HepG2 (cell line): ENCODE data around the gene HOXA5. TPM values are rescaled to one million over a fixed set of nuclear protein-coding genes. Genes with fewer than 3 reads are reported as not detected.

ENCODE experiments used
- ARNTL ChIP-seq: sonication (generic); formaldehyde crosslinking; IDR thresholded peaks from 2 replicates; pipeline ENCODE4 v1.4.0; 2020; ENCODE audit warnings: mild to moderate bottlenecking, missing genetic modification reagents
- CAMTA2 ChIP-seq: sonication (generic); formaldehyde crosslinking; IDR thresholded peaks from 2 replicates; pipeline ENCODE4 v1.4.0; 2020; ENCODE audit warnings: mild to moderate bottlenecking, missing genetic modification reagents, borderline replicate concordance
- CEBPB ChIP-seq: IDR thresholded peaks from 2 replicates; pipeline ENCODE4 v1.6.1; 2011; ENCODE audit warnings: low read depth, low read length, improper control_type of control experiment, borderline replicate concordance
- FOXC1 ChIP-seq: sonication (generic); formaldehyde crosslinking; IDR thresholded peaks from 2 replicates; pipeline ENCODE4 v1.8.0; 2022; ENCODE audit warnings: mild to moderate bottlenecking, missing genetic modification reagents, borderline replicate concordance
- MXI1 ChIP-seq: IDR thresholded peaks from 3 replicates; pipeline ENCODE4 v1.6.1; 2012; ENCODE audit warnings: low read depth, low read length, inconsistent platforms, borderline replicate concordance
- NFE2L2 ChIP-seq: fragments of 150-350 bp; IDR thresholded peaks from 2 replicates; pipeline ENCODE4 v1.6.1; 2014; ENCODE audit warnings: low read length
- NR2F6 ChIP-seq, 2 experiments: IDR thresholded peaks; 2 replicates each; pipeline ENCODE4 v1.6.1; 2016; ENCODE audit warnings: antibody characterized with exemption in 1 of 2, mild to moderate bottlenecking in 1 of 2
- RAD21 ChIP-seq: fragments of 450-650 bp; formaldehyde crosslinking; IDR thresholded peaks from 2 replicates; pipeline ENCODE4 v1.5.0; 2020; ENCODE audit warnings: mild to moderate bottlenecking
- RORA ChIP-seq: sonication (generic); formaldehyde crosslinking; IDR thresholded peaks from 2 replicates; pipeline ENCODE4 v1.5.0; 2020; ENCODE audit warnings: mild to moderate bottlenecking, missing genetic modification reagents, moderate library complexity
- SOX6 ChIP-seq, 2 experiments: fragments of 450-650 bp in 1 of 2; sonication (generic) in 1 of 2; formaldehyde crosslinking in 1 of 2; IDR thresholded peaks; 2 replicates each; pipeline versions ENCODE4 v1.4.0 to v1.6.1; 2017 to 2020; ENCODE audit warnings: antibody characterized with exemption in 1 of 2, mild to moderate bottlenecking in 1 of 2, missing genetic modification reagents in 1 of 2
- ZBTB7A ChIP-seq: sonication (generic); formaldehyde crosslinking; IDR thresholded peaks from 2 replicates; pipeline ENCODE4 v1.8.0; 2022; ENCODE audit warnings: mild to moderate bottlenecking, missing genetic modification reagents
- ZNF274 ChIP-seq: sonication (generic); formaldehyde crosslinking; IDR thresholded peaks from 2 replicates; pipeline ENCODE4 v1.5.1; 2020; ENCODE audit warnings: mild to moderate bottlenecking, missing genetic modification reagents
- ZNF282 ChIP-seq: fragments of 450-650 bp; IDR thresholded peaks from 2 replicates; pipeline ENCODE4 v1.6.1; 2018; ENCODE audit not compliant: partially characterized antibody
- ZNF446 ChIP-seq: sonication (generic); formaldehyde crosslinking; IDR thresholded peaks from 2 replicates; pipeline ENCODE4 v1.5.0; 2020; ENCODE audit warnings: mild to moderate bottlenecking, missing genetic modification reagents
- ZNF556 ChIP-seq: sonication (generic); formaldehyde crosslinking; IDR thresholded peaks from 2 replicates; pipeline ENCODE4 v1.4.0; 2020; ENCODE audit warnings: mild to moderate bottlenecking, missing genetic modification reagents, borderline replicate concordance
- ZNF746 ChIP-seq: sonication (generic); formaldehyde crosslinking; IDR thresholded peaks from 2 replicates; pipeline ENCODE4 v1.8.0; 2022; ENCODE audit warnings: mild to moderate bottlenecking, missing genetic modification reagents
- ZSCAN25 ChIP-seq: sonication (generic); formaldehyde crosslinking; IDR thresholded peaks from 2 replicates; pipeline ENCODE4 v1.8.0; 2022; ENCODE audit warnings: mild to moderate bottlenecking, missing genetic modification reagents
- polyA plus RNA-seq, 8 experiments: library from polyadenylated mRNA; depleted of rRNA in 3 of 8; stranded (reverse) in 7 of 8; unstranded in 1 of 8; fragments of >200 nt; fragmentation: Illumina TruSeq in 4 of 8; extraction: Trizol in 4 of 8; gene quantifications; 2 replicates each; pipeline versions ENCODE4 v1.2.1 to v1.2.3, GENCODE V29; 2011 to 2016; ENCODE audit warnings: low read depth in 4 of 8, missing spikeins in 1 of 8, mixed read lengths in 1 of 8; ENCODE audit not compliant: insufficient read depth in 1 of 8
- total RNA-seq, 5 experiments: library from RNA; depleted of rRNA; stranded (reverse); fragments of >200 nt; fragmentation: Illumina TruSeq; extraction: Trizol; gene quantifications; 2 replicates each; pipeline ENCODE4 v1.2.3, GENCODE V29; 2016; ENCODE audit warnings: low read depth in 1 of 5
- TF ChIP-seq, protein P1 (sequence below): sonication (generic); formaldehyde crosslinking; IDR thresholded peaks from 2 replicates; pipeline ENCODE4 v1.5.0; 2020; ENCODE audit warnings: mild to moderate bottlenecking, missing genetic modification reagents, borderline replicate concordance
- TF ChIP-seq, protein P2 (sequence below): sonication (generic); formaldehyde crosslinking; IDR thresholded peaks from 2 replicates; pipeline ENCODE4 v1.4.0; 2020; ENCODE audit warnings: mild to moderate bottlenecking, missing genetic modification reagents
- TF ChIP-seq, protein P3 (sequence below): IDR thresholded peaks from 2 replicates; pipeline ENCODE4 v1.6.1; 2016; ENCODE audit warnings: missing genetic modification reagents, missing compliant biosample characterization
- TF ChIP-seq, protein P4 (sequence below): IDR thresholded peaks from 2 replicates; pipeline ENCODE4 v1.6.1; 2016; ENCODE audit warnings: low read depth, borderline replicate concordance
- TF ChIP-seq, protein P5 (sequence below): sonication (generic); formaldehyde crosslinking; IDR thresholded peaks from 2 replicates; pipeline ENCODE4 v1.4.0; 2020; ENCODE audit warnings: mild to moderate bottlenecking, low read depth, missing genetic modification reagents

The HOXA5 gene
- total and polyA plus RNA-seq, 2 of the 13 experiments (the other 11 are each of a cell fraction or from before 2014, with no cell fraction given): 3.2 to 3.6 TPM

DNA sequence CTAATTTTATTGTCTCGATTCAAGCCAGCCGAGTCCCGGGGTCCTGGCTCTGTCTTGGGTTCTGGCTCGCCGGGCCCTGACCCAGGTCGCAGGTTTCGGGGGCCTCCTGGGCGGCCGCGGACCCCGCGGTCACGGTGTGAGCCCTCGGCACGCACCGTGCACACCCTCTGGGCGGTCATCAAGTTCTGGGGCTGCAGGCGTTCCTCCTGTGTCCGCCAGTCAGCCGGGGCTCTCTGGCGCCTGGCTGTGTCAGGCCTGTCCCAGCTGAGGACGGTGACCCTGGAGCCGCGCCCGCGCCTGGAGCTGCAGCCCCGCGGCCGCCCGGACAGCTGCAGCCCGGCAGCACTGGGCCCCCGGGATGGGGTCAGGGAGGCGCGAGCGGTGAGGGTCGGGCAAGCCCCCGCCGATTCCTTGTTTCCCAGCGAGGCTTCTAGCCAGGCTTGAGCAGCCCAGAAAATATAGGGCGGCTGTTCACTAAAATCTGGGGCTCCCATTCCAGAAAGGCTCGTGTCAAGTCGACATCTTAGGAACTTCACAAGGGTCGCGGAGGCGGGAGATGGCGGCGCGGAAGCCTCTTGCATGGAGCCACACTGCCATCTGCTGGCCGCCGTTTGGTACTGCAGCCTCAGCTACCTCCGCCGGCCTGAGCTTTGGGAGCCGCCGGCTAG is 17.2 kb upstream of the HOXA5 start (continued):
- TF ChIP-seq, protein P1, sequence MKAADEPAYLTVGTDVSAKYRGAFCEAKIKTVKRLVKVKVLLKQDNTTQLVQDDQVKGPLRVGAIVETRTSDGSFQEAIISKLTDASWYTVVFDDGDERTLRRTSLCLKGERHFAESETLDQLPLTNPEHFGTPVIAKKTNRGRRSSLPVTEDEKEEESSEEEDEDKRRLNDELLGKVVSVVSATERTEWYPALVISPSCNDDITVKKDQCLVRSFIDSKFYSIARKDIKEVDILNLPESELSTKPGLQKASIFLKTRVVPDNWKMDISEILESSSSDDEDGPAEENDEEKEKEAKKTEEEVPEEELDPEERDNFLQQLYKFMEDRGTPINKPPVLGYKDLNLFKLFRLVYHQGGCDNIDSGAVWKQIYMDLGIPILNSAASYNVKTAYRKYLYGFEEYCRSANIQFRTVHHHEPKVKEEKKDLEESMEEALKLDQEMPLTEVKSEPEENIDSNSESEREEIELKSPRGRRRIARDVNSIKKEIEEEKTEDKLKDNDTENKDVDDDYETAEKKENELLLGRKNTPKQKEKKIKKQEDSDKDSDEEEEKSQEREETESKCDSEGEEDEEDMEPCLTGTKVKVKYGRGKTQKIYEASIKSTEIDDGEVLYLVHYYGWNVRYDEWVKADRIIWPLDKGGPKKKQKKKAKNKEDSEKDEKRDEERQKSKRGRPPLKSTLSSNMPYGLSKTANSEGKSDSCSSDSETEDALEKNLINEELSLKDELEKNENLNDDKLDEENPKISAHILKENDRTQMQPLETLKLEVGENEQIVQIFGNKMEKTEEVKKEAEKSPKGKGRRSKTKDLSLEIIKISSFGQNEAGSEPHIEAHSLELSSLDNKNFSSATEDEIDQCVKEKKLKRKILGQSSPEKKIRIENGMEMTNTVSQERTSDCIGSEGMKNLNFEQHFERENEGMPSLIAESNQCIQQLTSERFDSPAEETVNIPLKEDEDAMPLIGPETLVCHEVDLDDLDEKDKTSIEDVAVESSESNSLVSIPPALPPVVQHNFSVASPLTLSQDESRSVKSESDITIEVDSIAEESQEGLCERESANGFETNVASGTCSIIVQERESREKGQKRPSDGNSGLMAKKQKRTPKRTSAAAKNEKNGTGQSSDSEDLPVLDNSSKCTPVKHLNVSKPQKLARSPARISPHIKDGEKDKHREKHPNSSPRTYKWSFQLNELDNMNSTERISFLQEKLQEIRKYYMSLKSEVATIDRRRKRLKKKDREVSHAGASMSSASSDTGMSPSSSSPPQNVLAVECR (CRISPR knock-in tag): peak; percentile 54; the same call in 1 of the 2 replicates
- TF ChIP-seq ZNF446 (CRISPR knock-in tag): no peak
- TF ChIP-seq, protein P2, sequence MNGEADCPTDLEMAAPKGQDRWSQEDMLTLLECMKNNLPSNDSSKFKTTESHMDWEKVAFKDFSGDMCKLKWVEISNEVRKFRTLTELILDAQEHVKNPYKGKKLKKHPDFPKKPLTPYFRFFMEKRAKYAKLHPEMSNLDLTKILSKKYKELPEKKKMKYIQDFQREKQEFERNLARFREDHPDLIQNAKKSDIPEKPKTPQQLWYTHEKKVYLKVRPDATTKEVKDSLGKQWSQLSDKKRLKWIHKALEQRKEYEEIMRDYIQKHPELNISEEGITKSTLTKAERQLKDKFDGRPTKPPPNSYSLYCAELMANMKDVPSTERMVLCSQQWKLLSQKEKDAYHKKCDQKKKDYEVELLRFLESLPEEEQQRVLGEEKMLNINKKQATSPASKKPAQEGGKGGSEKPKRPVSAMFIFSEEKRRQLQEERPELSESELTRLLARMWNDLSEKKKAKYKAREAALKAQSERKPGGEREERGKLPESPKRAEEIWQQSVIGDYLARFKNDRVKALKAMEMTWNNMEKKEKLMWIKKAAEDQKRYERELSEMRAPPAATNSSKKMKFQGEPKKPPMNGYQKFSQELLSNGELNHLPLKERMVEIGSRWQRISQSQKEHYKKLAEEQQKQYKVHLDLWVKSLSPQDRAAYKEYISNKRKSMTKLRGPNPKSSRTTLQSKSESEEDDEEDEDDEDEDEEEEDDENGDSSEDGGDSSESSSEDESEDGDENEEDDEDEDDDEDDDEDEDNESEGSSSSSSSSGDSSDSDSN (CRISPR knock-in tag): peak; percentile 92
- TF ChIP-seq ZNF282: no peak
- TF ChIP-seq NR2F6 (IDR thresholded peaks at IDR 0.05): no peak
- peak; percentile 33; the same call in 1 of the 2 replicates for TF ChIP-seq NR2F6 (CRISPR knock-in tag; IDR thresholded peaks at IDR 0.05)
- TF ChIP-seq, protein P3, sequence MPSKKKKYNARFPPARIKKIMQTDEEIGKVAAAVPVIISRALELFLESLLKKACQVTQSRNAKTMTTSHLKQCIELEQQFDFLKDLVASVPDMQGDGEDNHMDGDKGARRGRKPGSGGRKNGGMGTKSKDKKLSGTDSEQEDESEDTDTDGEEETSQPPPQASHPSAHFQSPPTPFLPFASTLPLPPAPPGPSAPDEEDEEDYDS: no peak
- TF ChIP-seq, protein P4, sequence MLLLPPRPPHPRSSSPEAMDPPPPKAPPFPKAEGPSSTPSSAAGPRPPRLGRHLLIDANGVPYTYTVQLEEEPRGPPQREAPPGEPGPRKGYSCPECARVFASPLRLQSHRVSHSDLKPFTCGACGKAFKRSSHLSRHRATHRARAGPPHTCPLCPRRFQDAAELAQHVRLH: peak; percentile 61; the same call in 1 of the 2 replicates
- peak; percentile 54; the same call in 1 of the 2 replicates for TF ChIP-seq ZBTB7A (CRISPR knock-in tag)
- TF ChIP-seq RORA (CRISPR knock-in tag): no peak
- peak; percentile 54; the same call in 1 of the 2 replicates for TF ChIP-seq FOXC1
- TF ChIP-seq RAD21 (CRISPR knock-in tag): peak; percentile 97
- TF ChIP-seq NFE2L2: no peak
- no peak for TF ChIP-seq ARNTL (CRISPR knock-in tag)
- TF ChIP-seq, protein P5, sequence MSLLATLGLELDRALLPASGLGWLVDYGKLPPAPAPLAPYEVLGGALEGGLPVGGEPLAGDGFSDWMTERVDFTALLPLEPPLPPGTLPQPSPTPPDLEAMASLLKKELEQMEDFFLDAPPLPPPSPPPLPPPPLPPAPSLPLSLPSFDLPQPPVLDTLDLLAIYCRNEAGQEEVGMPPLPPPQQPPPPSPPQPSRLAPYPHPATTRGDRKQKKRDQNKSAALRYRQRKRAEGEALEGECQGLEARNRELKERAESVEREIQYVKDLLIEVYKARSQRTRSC: no peak
- peak; percentile 40; the same call in 1 of the 2 replicates for TF ChIP-seq ZNF274
- no peak for TF ChIP-seq MXI1
- TF ChIP-seq ZNF746 (CRISPR knock-in tag): 0 out of 2 replicates have a peak, but pooled peaks have one; percentile 34
- TF ChIP-seq ZSCAN25 (CRISPR knock-in tag): 0 out of 2 replicates have a peak, but pooled peaks have one; percentile 43
- 0 out of 2 replicates have a peak, but pooled peaks have one; percentile 21 for TF ChIP-seq ZNF556 (CRISPR knock-in tag)
- TF ChIP-seq CEBPB: no peak
- no peak for TF ChIP-seq SOX6 (IDR thresholded peaks at IDR 0.05)
- peak; percentile 46; the same call in 1 of the 2 replicates for TF ChIP-seq SOX6 (CRISPR knock-in tag; IDR thresholded peaks at IDR 0.05)
- TF ChIP-seq CAMTA2: peak; percentile 55; the same call in 1 of the 2 replicates
